H9 (cell line): Measurements from ENCODE around the gene PPP1R12B. TPM values are rescaled to one million over a fixed set of nuclear protein-coding genes. Genes with fewer than 3 reads are reported as not detected.

Experiments used
- DNase-seq: peaks from one replicate; pipeline ENCODE4 v3.0.0-alpha.2; 2017
- H2AFZ ChIP-seq: one replicate; pipeline ENCODE4 v1.6.1; 2013; ENCODE audit warnings: mild to moderate bottlenecking, low read length, control low read depth, moderate library complexity
- H2AK5ac ChIP-seq: 2 replicates; pipeline ENCODE4 v1.6.1; 2013; ENCODE audit warnings: low read length, control low read depth, mixed read lengths; ENCODE audit not compliant: insufficient read length
- H2BK120ac ChIP-seq: one replicate; pipeline ENCODE4 v1.6.1; 2013; ENCODE audit warnings: low read depth, mild to moderate bottlenecking, low read length, control low read depth, inconsistent platforms; ENCODE audit not compliant: poor library complexity, severe bottlenecking
- H2BK12ac ChIP-seq: 2 replicates; pipeline ENCODE4 v1.6.1; 2013; ENCODE audit warnings: low read length, control low read depth, mixed read lengths, low read depth; ENCODE audit not compliant: insufficient read length
- H2BK15ac ChIP-seq: 2 replicates; pipeline ENCODE4 v1.6.1; 2013; ENCODE audit warnings: low read depth, low read length, control low read depth
- H2BK20ac ChIP-seq: one replicate; pipeline ENCODE4 v1.6.1; 2013; ENCODE audit warnings: low read depth, mild to moderate bottlenecking, low read length, control low read depth, inconsistent platforms; ENCODE audit not compliant: poor library complexity, severe bottlenecking
- H2BK5ac ChIP-seq: 2 replicates; pipeline ENCODE4 v1.6.1; 2013; ENCODE audit warnings: low read length, control low read depth, mixed read lengths; ENCODE audit not compliant: insufficient read length
- H3K14ac ChIP-seq: 2 replicates; pipeline ENCODE4 v1.6.1; 2013; ENCODE audit warnings: low read length, control low read depth; ENCODE audit not compliant: insufficient read depth
- H3K18ac ChIP-seq: 2 replicates; pipeline ENCODE4 v1.6.1; 2013; ENCODE audit warnings: low read depth, mild to moderate bottlenecking, mixed read lengths, low read length, control low read depth; ENCODE audit not compliant: insufficient read length
- H3K23ac ChIP-seq: 2 replicates; pipeline ENCODE4 v1.6.1; 2013; ENCODE audit warnings: low read length, control low read depth, mixed read lengths, low read depth; ENCODE audit not compliant: insufficient read length
- H3K23me2 ChIP-seq: 2 replicates; pipeline ENCODE4 v1.6.1; 2013; ENCODE audit warnings: low read depth, mild to moderate bottlenecking, mixed read lengths, low read length, control low read depth; ENCODE audit not compliant: insufficient read length, poor library complexity, severe bottlenecking
- H3K27ac ChIP-seq: 2 replicates; pipeline ENCODE4 v1.5.1; 2013; ENCODE audit warnings: low read length, control low read depth, mixed read lengths, low read depth; ENCODE audit not compliant: insufficient read length
- H3K27me3 ChIP-seq: 2 replicates; pipeline ENCODE4 v1.6.1; 2013; ENCODE audit warnings: low read length, control low read depth, inconsistent platforms; ENCODE audit not compliant: insufficient read depth
- H3K4ac ChIP-seq: 2 replicates; pipeline ENCODE4 v1.6.1; 2013; ENCODE audit warnings: low read depth, mild to moderate bottlenecking, control low read depth, inconsistent platforms, low read length, moderate library complexity
- H3K4me1 ChIP-seq: 2 replicates; pipeline ENCODE4 v1.6.1; 2013; ENCODE audit warnings: low read length, control low read depth, inconsistent platforms; ENCODE audit not compliant: insufficient read depth
- H3K4me2 ChIP-seq: 2 replicates; pipeline ENCODE4 v1.6.1; 2013; ENCODE audit warnings: low read length, control low read depth, mixed read lengths; ENCODE audit not compliant: insufficient read length, insufficient read depth
- H3K56ac ChIP-seq: 2 replicates; pipeline ENCODE4 v1.6.1; 2013; ENCODE audit warnings: low read depth, mild to moderate bottlenecking, mixed read lengths, low read length, control low read depth; ENCODE audit not compliant: insufficient read length
- H3K79me1 ChIP-seq: 2 replicates; pipeline ENCODE4 v1.6.1; 2013; ENCODE audit warnings: low read depth, mild to moderate bottlenecking, moderate library complexity, low read length, control low read depth, inconsistent platforms; ENCODE audit not compliant: insufficient read depth, poor library complexity, severe bottlenecking
- H3K79me2 ChIP-seq: 2 replicates; pipeline ENCODE4 v1.6.1; 2013; ENCODE audit warnings: low read length, control low read depth, inconsistent platforms; ENCODE audit not compliant: insufficient read depth
- H3K9ac ChIP-seq: 2 replicates; pipeline ENCODE4 v1.6.1; 2013; ENCODE audit warnings: low read length, control low read depth, mixed read lengths; ENCODE audit not compliant: insufficient read length; ENCODE audit errors: extremely low read depth
- H3K9me3 ChIP-seq: one replicate; pipeline ENCODE4 v1.6.1; 2013; ENCODE audit warnings: low read depth, low read length, inconsistent platforms; ENCODE audit not compliant: control insufficient read depth
- H3T11ph ChIP-seq: one replicate; pipeline ENCODE4 v1.6.1; 2013; ENCODE audit warnings: mild to moderate bottlenecking, low read length, control low read depth, inconsistent platforms
- H4K20me1 ChIP-seq: one replicate; pipeline ENCODE4 v1.6.1; 2013; ENCODE audit not compliant: control insufficient read depth, insufficient read length, insufficient read depth
- H4K5ac ChIP-seq: 2 replicates; pipeline ENCODE4 v1.6.1; 2013; ENCODE audit warnings: low read depth, mild to moderate bottlenecking, mixed read lengths, low read length, control low read depth; ENCODE audit not compliant: insufficient read length
- H4K8ac ChIP-seq: replicated peaks from 2 replicates; pipeline ENCODE4 v1.6.1; 2013; ENCODE audit warnings: low read length, control low read depth, mixed read lengths, low read depth; ENCODE audit not compliant: insufficient read length
- H4K91ac ChIP-seq: 2 replicates; pipeline ENCODE4 v1.6.1; 2013; ENCODE audit warnings: low read depth, mild to moderate bottlenecking, moderate library complexity, mixed read lengths, low read length, control low read depth; ENCODE audit not compliant: insufficient read length
- H3K27ac Mint-ChIP-seq, 3 experiments: 2 replicates in 2 of 3; 3 replicates in 1 of 3; pipeline ENCODE4 v1.8.0; 2020 to 2021; ENCODE audit warnings: mixed read lengths in 3 of 3, mild to moderate bottlenecking in 1 of 3, moderate library complexity in 1 of 3
- H3K27me3 Mint-ChIP-seq: 2 replicates; pipeline ENCODE4 v1.8.0; 2021; ENCODE audit warnings: low read depth, mild to moderate bottlenecking, moderate library complexity, mixed read lengths
- H3K36me3 Mint-ChIP-seq, 3 experiments: 2 replicates in 2 of 3; 3 replicates in 1 of 3; pipeline ENCODE4 v1.8.0; 2020 to 2021; ENCODE audit warnings: low read depth in 3 of 3, mixed read lengths in 3 of 3; ENCODE audit not compliant: insufficient read depth in 1 of 3
- H3K4me1 Mint-ChIP-seq, 2 experiments: 2 replicates each; pipeline ENCODE4 v1.8.0; 2020; ENCODE audit warnings: mixed read lengths in 2 of 2
- H3K4me3 Mint-ChIP-seq, 2 experiments: 2 replicates in 1 of 2; 3 replicates in 1 of 2; pipeline ENCODE4 v1.8.0; 2020 to 2021; ENCODE audit warnings: mild to moderate bottlenecking in 2 of 2, mixed read lengths in 2 of 2, moderate library complexity in 1 of 2
- H3K9me3 Mint-ChIP-seq, 2 experiments: 2 replicates in 1 of 2; 3 replicates in 1 of 2; pipeline ENCODE4 v1.8.0; 2020; ENCODE audit warnings: mild to moderate bottlenecking in 2 of 2, mixed read lengths in 2 of 2, moderate library complexity in 1 of 2
- CTCF ChIP-seq: fragments of 200-600 bp; sonication (generic); conservative IDR thresholded peaks from 3 replicates; pipeline ENCODE4 v1.8.0; 2021; ENCODE audit warnings: antibody characterized with exemption, mild to moderate bottlenecking
- total RNA-seq: library from RNA; stranded (reverse); gene quantifications from 2 replicates; pipeline ENCODE4 v1.2.1, GENCODE V29; 2021

Gene PPP1R12B
- total RNA-seq, 1 experiment from 2014 or later: 12.9 TPM

DNA sequence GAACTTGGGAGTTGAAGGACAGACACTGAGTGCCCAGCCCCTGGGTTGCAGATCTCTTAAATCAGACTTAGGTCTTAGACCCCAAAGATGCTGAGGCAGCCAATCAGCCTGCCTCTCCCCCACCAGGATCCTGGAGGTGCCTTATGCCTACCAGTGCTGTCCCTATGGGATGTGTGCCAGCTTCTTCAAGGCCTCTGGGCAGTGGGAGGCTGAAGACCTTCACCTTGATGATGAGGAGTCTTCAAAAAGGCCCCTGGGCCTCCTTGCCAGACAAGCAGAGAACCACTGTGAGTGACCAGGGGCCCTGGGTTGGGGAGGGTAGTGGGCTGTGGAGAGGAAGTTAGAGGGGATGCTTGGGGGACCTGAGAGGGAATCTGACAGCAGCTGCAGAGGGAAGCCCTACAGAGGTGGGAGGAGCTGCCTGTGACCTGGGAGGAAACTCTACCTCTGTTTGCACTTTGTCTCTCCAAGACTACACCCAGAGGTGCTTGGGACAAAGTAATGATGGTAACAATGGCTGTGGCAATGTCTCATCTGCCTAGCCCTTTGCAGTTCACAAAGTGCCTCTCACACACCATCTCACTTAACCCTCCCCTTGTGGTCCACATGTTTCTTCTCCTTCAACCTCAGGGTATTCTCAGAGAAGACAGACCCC is 38.3 kb upstream of the PPP1R12B start:
- Histone ChIP-seq H2BK12ac (no peak overlapping the region), H4K91ac (no peak overlapping the region), H3T11ph (no peak overlapping the region), H3K23me2 (no peaks in the 10 kb centered on the region), H2AK5ac (no peak overlapping the region), H3K23ac (no peak overlapping the region), H4K5ac (no peak overlapping the region), H3K18ac (no peak overlapping the region), H2BK5ac (no peak overlapping the region), H2BK120ac (no peak overlapping the region), H4K20me1 (no peaks in the 10 kb centered on the region), H3K27ac (no peak overlapping the region), H2AFZ (no peak overlapping the region), H3K4me2 (no peak overlapping the region), H3K9me3 (no peaks in the 10 kb centered on the region), H3K27me3 (no peaks in the 10 kb centered on the region), H2BK20ac (no peak overlapping the region), H3K4ac (no peak overlapping the region), H3K79me1 (no peaks in the 10 kb centered on the region), H4K8ac (no peak overlapping the region), H2BK15ac (no peak overlapping the region), H3K14ac (no peak overlapping the region; the same call in 1 of the 2 replicates), H3K4me1 (no peaks in the 10 kb centered on the region), H3K9ac (no peak overlapping the region), H3K79me2 (no peaks in the 10 kb centered on the region), H3K56ac (no peak overlapping the region)
- DNase-seq: no peak
- H3K36me3 Mint-ChIP-seq: no peaks in the 10 kb centered on the region
- H3K27ac Mint-ChIP-seq: peak overlapping the region in 1 of 3 experiments; percentile 57; a peak in 1 of 7 replicates
- H3K4me1 Mint-ChIP-seq: peaks cover 3 to 6% of the 10 kb centered on the region in 2 experiments
- H3K9me3 Mint-ChIP-seq: no peaks in the 10 kb centered on the region
- H3K4me3 Mint-ChIP-seq: no peak overlapping the region
- peaks cover 2% of the 10 kb centered on the region; the same call in 1 of the 2 replicates for H3K27me3 Mint-ChIP-seq
- no peak for TF ChIP-seq CTCF
